Stimulated activated CD4-positive, alpha-beta T cell treated with anti-CD3 and anti-CD28 coated beads, Interleukin-15, amount 100 ng/mL, for 1 hour (primary cell): ENCODE measurements around the gene MDK.
"Not testable (repeated sequence)": the region's sequence is repeated elsewhere in the genome, so short reads cannot be mapped to it uniquely, and the experiment has no call there.

Source experiments
- DNase-seq, 2 donors: peaks; one replicate each; pipeline ENCODE4 v3.0.0-alpha.2; 2020; ENCODE audit warnings: low read depth in 1 of 2, low spot score in 1 of 2

Gene MDK

DNA sequence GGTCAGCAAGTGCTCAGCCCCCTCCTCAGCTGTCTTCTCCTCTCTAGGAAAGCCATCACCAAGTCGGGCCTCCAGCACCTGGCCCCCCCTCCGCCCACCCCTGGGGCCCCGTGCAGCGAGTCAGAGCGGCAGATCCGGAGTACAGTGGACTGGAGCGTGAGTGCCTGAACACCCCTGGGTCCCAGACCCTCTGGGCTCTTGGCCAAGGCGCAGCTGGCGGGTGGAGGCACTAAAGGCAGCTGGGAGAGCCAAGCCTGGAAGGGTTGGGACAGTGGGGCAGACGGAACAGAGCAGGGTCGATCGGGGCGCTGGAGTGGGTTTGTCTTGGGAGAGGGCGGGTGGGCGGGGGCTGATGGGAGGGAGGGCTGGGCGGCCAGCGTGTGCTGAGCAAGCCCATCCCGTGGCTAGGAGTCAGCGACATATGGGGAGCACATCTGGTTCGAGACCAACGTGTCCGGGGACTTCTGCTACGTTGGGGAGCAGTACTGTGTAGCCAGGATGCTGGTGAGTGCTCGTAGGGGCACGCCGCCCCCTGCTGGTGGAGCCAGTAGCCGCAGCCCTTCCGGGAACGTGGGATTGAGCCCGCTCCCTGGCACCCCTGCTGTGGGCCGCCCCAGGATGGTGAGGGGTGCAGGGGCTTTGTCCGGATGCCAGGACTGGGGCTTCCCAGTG is 14.1 kb upstream of the MDK start:
- peak; percentile 61 to 69 for DNase-seq

DNA sequence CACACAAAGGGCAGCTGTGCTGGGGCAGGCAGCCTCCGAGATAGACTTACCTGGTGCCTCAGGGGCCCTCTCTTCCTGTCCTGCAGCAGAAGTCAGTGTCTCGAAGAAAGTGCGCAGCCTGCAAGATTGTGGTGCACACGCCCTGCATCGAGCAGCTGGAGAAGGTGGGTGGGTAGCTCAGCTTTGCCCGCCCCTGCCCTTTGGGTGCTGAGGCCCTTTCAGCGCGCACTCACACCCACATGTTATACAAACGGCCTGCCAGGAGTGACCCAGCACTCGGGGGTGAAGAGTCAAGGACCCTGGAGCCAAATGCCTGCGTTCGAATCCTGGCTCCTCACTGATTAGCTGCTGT is 13.6 kb upstream of the MDK start:
- DNase-seq, result no peak

DNA sequence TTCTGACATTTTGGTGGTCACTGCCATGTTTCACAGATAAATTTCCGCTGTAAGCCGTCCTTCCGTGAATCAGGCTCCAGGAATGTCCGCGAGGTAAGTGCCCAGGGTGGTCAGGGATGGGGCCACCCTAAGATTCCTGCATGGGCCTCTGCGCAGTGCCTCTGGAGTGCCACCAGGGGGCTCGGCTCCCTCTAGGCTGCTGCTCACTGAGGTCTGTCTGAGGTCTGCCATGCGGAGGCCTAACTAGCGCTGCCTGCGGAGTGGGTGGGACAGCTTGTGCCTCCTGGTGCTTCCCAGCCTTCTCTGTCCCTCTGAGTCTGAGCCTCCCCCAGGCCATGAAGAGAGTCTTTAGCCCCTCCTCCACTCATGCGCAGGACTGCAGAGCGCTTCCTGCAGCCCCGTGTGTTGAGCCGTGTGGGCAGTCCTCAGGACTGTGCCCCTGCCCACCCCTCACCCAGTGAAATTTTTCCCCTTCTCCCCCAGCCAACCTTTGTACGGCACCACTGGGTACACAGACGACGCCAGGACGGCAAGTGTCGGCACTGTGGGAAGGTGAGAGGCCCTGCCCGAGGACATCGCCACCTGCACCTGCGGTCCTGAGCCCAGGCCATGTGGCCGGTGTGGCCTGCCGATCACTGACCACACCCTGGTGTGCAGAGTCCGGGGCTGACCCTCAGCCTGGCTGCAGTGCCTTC is 11.9 kb upstream of the MDK start:
- DNase-seq, result no peak

DNA sequence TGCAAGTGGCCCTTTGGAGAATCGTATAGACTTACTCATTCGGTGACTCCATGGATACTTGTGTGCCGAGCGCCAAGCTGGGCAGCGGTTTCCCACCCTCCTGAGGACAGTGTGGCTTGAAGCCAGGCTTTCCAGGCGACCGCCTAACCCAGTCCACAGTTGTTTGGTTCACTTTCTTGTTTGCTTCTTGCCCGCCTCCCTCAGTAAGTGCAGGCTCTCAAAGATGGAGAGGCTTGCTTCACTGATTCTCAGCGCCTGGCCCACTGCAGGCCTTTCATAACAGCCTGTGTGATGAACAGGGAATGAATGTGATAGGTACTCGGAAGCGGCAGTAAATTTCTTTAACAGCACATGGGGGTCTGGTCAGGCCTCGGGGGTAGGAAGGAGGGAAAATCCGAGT is 11.2 kb upstream of the MDK start:
- DNase-seq, result no peak

DNA sequence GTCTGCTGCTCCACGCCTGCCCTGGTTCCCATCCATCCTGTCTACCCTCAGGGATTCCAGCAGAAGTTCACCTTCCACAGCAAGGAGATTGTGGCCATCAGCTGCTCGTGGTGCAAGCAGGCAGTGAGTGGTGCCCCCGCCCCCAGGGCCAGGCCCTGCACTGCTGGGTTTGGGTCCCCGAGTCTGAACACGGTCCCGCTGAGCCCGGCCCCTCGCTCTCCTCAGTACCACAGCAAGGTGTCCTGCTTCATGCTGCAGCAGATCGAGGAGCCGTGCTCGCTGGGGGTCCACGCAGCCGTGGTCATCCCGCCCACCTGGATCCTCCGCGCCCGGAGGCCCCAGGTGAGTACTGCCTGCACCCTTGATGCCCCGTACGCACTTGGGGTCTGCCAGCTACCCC is 10.2 kb upstream of the MDK start:
- DNase-seq, result not testable (repeated sequence)

DNA sequence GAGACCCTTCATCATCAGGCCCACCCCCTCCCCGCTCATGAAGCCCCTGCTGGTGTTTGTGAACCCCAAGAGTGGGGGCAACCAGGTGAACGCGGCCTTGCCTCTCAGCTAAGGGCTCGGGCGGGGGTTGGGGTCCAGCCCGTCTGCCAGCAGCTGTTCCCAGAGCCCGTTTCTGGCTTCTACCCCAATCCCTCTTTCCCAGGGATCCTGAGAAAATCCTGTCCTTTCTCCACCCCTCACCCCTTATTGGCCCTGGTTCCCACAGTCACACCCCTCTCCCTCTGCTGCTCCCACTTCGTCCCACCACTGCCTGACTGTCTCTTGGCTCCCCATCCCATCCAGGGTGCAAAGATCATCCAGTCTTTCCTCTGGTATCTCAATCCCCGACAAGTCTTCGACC is 9.4 kb upstream of the MDK start:
- no peak for DNase-seq

DNA sequence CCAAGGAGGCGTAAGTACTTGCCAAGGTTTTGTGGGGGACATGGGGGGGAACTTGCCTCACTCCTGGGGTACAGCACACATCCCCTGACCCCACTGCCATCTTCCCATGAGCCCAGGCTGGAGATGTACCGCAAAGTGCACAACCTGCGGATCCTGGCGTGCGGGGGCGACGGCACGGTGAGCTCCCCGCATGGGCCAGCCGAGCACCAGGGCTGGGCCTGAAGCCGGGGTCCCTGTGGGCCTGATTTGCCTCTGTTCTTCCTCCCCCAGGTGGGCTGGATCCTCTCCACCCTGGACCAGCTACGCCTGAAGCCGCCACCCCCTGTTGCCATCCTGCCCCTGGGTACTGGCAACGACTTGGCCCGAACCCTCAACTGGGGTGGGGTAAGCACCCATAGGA is 9.0 kb upstream of the MDK start:
- not testable (repeated sequence) for DNase-seq

DNA sequence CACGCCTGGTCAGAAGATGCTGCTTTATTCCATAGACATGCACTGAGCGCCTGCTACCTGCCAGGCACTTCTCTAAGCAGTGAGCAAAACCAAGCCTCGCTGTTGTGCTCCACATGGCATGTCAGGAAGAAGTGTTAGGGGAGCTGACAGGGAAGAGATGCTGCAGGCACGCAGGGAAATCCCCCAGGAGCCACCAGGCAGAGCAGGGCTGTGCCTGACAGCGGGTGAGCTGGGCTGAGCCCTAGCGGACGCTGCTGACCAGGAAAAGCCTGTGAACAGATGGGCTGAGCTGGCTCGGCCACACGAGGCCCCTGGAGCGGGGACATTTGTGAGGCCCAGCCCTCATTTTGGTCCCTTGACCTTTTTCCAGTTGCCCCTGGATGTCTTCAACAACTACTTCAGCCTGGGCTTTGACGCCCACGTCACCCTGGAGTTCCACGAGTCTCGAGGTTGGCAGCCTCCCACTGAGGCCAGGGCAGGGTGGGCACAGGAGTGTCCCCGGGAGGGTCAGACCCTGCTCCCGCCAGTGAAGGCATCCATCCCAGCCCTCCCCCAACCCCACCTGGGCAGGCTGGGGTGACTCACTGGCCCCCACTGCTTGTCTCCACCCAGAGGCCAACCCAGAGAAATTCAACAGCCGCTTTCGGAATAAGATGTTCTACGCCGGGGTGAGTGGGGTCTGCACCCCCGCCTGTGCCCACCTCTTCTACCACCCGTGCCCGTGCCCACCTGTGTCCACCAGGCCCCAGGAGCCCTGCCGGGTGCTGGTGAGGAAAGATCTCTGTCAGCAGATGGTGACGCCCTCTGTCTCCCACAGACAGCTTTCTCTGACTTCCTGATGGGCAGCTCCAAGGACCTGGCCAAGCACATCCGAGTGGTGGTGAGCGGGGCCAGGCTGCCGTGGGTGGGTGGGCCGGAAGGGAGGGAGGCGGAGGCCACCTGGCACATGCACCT is 7.4 kb upstream of the MDK start:
- DNase-seq, result no peak

DNA sequence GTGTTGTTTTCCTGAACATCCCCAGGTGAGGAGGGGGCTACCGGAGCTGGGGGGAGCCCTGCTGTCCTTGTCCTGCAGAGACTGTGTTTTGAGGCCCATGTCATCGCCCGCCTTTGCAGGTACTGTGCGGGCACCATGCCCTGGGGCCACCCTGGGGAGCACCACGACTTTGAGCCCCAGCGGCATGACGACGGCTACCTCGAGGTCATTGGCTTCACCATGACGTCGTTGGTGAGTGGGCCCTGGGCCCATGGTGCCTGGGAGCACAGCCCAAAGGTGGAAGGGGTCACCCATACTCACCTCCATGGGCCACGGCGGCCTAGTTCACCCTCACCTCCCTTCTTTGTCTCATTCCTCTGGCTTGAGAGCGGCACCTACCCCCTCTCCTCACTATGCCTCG is 6.7 kb upstream of the MDK start:
- DNase-seq, result no peak

DNA sequence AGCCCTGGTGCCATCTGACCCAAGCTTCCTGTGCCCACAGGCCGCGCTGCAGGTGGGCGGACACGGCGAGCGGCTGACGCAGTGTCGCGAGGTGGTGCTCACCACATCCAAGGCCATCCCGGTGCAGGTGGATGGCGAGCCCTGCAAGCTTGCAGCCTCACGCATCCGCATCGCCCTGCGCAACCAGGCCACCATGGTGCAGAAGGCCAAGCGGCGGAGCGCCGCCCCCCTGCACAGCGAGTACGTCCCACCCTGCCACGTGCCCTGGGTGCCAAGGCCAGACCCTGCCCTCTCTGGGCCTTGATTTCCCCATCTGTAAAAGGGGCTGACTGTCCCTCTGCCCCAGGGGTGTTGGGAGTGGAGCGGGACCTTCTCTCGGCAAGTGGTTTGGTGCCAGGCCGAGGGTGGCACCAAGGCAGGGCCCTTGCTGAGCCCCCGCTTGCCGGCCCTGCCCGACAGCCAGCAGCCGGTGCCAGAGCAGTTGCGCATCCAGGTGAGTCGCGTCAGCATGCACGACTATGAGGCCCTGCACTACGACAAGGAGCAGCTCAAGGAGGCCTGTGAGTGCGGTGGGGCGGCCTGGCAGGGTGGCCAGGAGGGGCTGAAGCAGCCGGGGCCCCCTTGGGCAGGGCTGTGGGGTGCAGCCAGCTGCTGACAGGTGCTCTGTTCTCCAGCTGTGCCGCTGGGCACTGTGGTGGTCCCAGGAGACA is 5.9 kb upstream of the MDK start:
- DNase-seq, result no peak

DNA sequence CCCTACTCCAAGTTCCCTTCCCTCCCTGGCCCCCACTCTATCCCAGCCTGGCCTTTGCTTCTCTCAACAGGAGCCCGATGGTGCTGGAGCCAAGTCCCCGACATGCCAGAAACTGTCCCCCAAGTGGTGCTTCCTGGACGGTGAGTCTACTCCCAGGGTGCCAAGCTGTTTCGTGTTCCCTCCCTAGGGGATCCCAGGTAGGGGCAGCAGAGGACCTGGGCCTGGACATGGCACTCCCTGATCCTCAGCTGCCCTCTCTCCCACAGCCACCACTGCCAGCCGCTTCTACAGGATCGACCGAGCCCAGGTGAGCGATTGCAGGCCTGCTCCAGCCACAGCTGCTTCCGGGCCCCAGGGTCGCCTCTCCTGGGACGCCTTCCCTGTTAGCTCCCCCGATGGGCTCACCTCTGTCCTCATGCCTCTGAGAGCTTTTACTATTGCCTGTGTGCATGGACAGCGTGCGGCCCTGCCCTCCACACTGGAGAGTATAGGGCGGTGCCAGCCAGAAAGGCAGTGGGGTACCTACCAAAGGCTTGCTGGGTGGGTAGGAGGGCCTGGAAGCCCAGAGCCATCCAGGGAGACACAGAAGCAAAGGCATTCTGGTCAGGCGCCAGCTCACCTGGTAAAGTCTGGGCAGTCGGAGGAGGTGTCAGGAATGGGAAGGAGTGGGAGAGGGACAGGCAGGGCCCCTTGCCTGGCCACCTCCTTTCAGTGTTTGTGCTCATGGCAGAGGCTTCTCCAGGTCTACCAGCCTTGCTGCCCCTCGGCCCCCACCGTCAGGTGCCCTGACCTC is 5.0 kb upstream of the MDK start:
- no peak for DNase-seq

DNA sequence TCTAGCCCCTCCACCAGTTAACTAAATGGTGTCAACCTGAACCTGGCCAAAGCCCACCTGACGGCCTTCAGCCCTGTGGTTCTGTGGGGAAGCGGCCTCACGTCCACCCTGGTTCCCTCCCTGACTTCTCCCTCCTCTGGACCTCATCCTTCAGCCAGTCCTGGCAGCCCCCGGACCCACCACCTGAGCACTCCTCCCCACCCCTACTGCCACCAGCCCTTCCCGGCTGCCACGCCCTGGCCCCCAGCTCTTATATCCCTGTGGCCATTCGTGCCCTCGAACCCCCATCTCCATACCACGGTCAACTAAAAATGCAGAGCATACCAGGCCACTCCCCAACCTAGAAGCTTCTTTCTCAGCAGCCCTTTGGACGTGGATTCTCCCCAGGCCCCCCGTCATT is 4.2 kb upstream of the MDK start:
- no peak for DNase-seq

DNA sequence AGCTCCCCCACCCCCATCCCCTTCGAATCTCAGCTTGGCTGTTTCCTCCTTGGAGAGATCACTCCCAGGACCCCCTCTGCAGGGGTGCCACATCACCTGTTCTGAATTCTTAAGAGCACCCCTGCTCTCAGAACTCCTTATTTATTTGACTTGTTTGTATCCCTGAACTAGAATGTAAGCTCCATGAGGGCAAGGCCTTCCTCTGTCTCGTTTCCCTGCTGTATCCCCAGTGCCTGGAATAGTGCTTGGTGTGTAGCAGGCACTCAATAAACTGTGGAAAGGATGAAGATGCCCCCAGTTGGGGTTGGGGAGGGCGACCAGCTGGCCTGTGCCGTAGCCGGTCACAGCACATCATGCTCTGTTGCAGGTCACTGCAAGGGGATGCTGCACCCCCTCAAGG is 3.6 kb upstream of the MDK start:
- no peak for DNase-seq

DNA sequence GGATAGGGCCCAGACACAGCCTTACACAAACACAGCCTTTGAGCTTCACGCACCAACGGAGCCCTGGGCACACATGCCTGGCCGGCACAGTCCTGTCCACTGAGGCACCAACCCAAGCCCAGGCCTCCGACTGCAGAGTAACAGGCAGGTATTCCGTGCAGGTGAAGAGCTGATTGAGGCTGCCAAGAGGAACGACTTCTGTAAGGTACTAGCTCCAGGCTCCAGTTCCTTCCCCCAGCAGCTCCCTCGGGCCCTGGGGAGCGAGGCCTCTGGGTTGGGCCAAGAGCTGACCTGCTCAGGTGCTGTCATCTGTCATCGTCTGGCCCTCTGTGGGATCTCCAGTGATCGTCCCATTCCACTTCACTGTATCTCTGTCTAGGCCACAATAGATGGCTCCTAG is 3.2 kb upstream of the MDK start:
- DNase-seq, result no peak

DNA sequence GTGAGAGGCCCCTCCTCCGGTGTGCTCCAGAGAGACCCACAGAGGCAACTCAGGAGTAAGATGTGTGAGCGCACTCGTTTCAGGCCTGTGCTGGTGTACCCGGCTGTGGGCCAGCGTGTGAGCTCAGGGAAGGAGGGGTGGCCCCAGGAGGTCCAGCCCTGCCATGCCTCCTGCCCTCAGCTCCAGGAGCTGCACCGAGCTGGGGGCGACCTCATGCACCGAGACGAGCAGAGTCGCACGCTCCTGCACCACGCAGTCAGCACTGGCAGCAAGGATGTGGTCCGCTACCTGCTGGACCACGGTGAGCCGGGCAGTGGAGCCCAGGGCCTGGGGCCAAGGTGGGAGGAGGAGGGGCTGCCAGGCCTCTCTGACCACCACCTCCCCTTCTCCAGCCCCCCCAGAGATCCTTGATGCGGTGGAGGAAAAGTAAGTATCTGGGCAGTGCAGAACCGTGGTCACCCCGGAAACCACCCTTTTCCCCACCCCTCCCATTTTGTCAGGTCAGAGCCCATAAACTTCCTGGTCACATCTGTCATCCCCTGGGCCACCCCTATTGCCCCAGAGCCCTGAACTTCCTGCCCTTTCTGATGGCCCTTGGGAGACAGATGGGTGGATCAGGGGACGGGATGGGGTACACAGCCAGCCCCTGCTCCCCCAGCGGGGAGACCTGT is 2.5 kb upstream of the MDK start:
- DNase-seq, result no peak

DNA sequence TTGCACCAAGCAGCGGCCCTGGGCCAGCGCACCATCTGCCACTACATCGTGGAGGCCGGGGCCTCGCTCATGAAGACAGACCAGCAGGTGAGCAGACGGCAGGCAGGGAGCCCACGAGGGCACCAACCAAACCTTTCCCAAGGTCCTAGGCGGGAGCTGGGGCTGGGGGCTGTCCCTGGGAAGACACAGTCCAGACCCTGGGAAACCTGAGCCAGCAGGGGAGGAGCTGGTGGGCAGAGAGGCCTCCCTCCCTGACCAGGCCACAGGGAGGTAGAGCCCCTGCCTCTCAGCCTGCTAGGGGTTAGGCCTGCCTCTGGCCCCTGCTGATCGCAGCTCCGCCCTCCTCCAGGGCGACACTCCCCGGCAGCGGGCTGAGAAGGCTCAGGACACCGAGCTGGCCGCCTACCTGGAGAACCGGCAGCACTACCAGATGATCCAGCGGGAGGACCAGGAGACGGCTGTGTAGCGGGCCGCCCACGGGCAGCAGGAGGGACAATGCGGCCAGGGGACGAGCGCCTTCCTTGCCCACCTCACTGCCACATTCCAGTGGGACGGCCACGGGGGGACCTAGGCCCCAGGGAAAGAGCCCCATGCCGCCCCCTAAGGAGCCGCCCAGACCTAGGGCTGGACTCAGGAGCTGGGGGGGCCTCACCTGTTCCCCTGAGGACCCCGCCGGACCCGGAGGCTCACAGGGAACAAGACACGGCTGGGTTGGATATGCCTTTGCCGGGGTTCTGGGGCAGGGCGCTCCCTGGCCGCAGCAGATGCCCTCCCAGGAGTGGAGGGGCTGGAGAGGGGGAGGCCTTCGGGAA is 1.8 kb upstream of the MDK start:
- DNase-seq, result not testable (repeated sequence)

DNA sequence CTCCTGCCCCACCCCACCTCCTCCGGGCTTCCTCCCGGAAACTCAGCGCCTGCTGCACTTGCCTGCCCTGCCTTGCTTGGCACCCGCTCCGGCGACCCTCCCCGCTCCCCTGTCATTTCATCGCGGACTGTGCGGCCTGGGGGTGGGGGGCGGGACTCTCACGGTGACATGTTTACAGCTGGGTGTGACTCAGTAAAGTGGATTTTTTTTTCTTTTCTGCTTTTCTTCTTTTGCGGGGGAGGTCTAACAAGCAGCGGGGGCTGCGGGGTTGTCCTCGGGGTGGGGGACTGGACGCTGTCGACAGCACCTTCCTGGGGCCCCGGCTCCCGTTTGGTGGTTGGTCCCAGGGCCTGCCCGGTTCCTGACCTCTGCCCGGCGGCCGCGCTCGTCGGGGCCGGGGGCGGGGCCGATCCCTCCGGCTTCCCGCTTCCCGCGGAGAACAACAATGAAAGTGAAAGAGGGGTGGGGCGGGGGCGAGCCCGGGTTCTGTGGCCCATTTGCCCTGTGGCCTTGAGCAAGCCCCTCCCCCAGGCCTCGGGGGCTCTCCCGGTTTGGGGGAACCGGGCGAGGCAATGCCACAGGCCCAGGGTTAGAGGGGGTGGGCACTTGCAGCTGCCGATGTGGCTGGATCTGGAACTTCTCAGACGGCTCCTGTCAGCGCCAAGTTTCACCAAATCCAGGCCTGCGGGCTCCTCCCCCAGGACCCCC is 975 bp upstream of the MDK start:
- DNase-seq, result peak in 1 of 2 donors; percentile 50

DNA sequence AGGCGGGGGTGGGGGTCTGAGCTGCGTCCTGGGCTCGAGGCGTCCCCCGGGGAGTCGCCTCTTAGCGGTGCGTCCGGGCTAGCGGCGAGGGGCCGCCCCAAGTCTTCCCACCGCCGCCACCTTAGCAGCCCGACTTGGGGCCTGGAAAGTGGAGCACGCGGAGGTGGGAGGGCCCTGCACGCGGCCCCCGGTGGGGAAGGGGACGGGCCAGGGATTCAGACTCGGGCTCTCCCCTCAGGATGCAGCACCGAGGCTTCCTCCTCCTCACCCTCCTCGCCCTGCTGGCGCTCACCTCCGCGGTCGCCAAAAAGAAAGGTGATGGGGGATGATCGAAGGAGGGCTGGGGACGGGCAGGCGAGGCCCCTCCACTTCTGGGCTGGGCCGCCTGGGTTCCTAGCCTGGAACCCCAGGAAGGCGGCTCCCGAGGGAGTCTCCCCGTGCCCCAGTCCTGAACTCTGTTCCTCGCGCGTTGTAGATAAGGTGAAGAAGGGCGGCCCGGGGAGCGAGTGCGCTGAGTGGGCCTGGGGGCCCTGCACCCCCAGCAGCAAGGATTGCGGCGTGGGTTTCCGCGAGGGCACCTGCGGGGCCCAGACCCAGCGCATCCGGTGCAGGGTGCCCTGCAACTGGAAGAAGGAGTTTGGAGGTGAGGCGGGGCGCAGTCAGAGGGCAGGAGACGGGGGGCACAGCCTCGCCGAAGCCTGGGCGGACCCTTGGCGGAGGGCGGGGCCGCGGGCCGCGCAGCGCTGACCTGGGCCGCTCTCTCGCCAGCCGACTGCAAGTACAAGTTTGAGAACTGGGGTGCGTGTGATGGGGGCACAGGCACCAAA is 563 bp downstream of the MDK start:
- DNase-seq, result no peak
